ENCODE results near the gene PRDM16.

DNA sequence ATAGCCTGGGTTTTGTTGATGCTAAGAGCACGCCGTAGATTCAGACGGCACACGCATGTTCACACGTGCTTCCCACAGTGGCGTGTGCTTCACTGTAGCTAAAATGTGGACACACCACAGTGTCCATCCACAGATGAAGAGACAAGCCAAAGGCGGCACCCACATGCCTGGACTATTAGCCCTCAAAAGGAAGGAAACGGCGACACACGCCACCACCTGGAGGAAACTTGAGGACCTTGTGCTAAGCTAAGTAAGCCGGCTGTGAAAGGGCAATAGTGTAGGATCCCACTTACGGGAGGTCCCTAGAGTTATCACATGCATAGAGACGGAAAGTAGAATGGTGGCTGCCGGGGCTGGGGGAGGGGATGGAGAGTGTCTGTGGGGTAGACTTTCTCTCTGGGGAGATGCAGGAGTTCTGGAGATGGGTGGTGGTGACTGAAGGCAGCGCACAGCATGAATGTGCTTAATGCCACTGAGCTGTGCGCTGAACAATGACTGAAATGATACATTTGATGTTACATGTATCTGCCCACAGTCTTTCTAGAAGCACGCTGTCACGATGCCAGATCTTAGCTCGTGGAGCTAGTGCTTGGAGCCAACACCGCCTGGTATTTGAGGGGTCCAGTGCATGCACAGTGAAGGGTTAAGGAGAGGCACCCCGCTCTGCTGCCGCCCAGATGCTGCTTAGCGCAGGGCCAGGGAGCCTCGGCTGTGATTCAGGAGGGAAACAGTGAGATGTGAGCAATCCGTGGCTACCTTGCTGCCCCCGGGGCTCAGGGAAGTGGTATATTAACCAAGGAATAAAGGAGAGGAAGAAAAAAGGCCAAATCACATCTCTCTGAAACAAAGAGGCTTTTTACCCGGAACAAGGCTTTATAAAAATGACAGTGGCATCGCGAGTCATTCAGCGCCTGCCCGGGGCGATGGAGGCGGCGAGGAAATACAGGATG is 103.7 kb downstream of the PRDM16 start:
- TF ChIP-seq, protein P1, sequence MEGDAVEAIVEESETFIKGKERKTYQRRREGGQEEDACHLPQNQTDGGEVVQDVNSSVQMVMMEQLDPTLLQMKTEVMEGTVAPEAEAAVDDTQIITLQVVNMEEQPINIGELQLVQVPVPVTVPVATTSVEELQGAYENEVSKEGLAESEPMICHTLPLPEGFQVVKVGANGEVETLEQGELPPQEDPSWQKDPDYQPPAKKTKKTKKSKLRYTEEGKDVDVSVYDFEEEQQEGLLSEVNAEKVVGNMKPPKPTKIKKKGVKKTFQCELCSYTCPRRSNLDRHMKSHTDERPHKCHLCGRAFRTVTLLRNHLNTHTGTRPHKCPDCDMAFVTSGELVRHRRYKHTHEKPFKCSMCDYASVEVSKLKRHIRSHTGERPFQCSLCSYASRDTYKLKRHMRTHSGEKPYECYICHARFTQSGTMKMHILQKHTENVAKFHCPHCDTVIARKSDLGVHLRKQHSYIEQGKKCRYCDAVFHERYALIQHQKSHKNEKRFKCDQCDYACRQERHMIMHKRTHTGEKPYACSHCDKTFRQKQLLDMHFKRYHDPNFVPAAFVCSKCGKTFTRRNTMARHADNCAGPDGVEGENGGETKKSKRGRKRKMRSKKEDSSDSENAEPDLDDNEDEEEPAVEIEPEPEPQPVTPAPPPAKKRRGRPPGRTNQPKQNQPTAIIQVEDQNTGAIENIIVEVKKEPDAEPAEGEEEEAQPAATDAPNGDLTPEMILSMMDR (conservative IDR thresholded peaks at IDR 0.05; ENCODE audit: low read length), result peak; percentile 35; the same call in 1 of the 2 replicates
- TF ChIP-seq EZH2phosphoT487 (IDR thresholded peaks at IDR 0.05; ENCODE audit: borderline replicate concordance, low read depth, low read length), result no peak
